K562 (cell line): ENCODE data around the gene STAB2. TPM values are rescaled to one million over a fixed set of nuclear protein-coding genes. Genes with fewer than 3 reads are reported as not detected.

Source experiments
- ATAC-seq: fragments of 200-7000 bp; cut with Tn5 transposase; 3 replicates; pipeline ENCODE4 v1.9.1; 2020; ENCODE audit warnings: moderate library complexity
- BruUV-seq: library from RNA; stranded (reverse); fragments of 400-500 nt; replicated peaks from 2 replicates; lab custom pipeline; 2021; lab: Mats Ljungman, UMichigan
- CTCF ChIA-PET: fragments of 300-600 bp; formaldehyde crosslinking; extraction: SDS; loops from one replicate; lab custom pipeline; 2021; ENCODE audit warnings: low intra/inter-chr PET ratio; lab: Yijun Ruan, JAX
- POLR2A ChIA-PET: fragments of 300-600, 350-650 bp; sonication (Branson Sonifier 250); formaldehyde crosslinking; extraction: SDS; loops from one replicate; lab custom pipeline; 2021; ENCODE audit warnings: antibody characterized with exemption, inconsistent platforms; lab: Yijun Ruan, JAX
- DNase-seq, 4 experiments: peaks; one replicate each; pipeline versions ENCODE4 v3.0.0 to v3.0.0-alpha.2; 2011 to 2018; ENCODE audit warnings: low spot score in 3 of 4, mixed read lengths in 3 of 4; ENCODE audit errors: extremely low read depth in 1 of 4
- FAIRE-seq: peaks from 2 replicates; lab custom pipeline; 2011; peaks lifted over from hg19 to GRCh38; lab: Jason Lieb, UNC
- H2AFZ ChIP-seq: 2 replicates; pipeline ENCODE4 v1.6.0; 2011; ENCODE audit warnings: low read depth, low read length, control low read depth, inconsistent platforms
- H3K27ac ChIP-seq: fragments of 200-600 bp; 3 replicates; pipeline ENCODE4 v1.8.0; 2011; ENCODE audit warnings: low read depth, mild to moderate bottlenecking, control low read depth, inconsistent platforms, low read length, moderate library complexity, mixed read lengths; ENCODE audit errors: extremely low read depth
- H3K27me3 ChIP-seq, 2 experiments: fragments of 300-600 bp in 1 of 2; 2 replicates in 1 of 2; 3 replicates in 1 of 2; pipeline versions ENCODE4 v1.6.0 to v1.8.0; 2011; ENCODE audit warnings: inconsistent platforms in 2 of 2, low read length in 2 of 2, mild to moderate bottlenecking in 1 of 2, mixed read lengths in 1 of 2, moderate library complexity in 1 of 2; ENCODE audit not compliant: control insufficient read depth in 2 of 2, insufficient read depth in 2 of 2
- H3K36me3 ChIP-seq: fragments of 300-600 bp; 3 replicates; pipeline ENCODE4 v1.8.0; 2011; ENCODE audit warnings: mild to moderate bottlenecking, low read length, inconsistent platforms; ENCODE audit not compliant: control insufficient read depth, insufficient read depth
- H3K4me1 ChIP-seq, 2 experiments: fragments of 200-600 bp in 1 of 2; replicated peaks in 1 of 2; 2 replicates in 1 of 2; 3 replicates in 1 of 2; pipeline versions ENCODE4 v1.5.1 to v1.8.0; 2011; ENCODE audit warnings: inconsistent platforms in 2 of 2, low read length in 2 of 2, mild to moderate bottlenecking in 1 of 2, mixed read lengths in 1 of 2, moderate library complexity in 1 of 2; ENCODE audit not compliant: control insufficient read depth in 2 of 2, insufficient read depth in 2 of 2
- H3K4me2 ChIP-seq: 2 replicates; pipeline ENCODE4 v1.6.1; 2011; ENCODE audit warnings: low read length, control low read depth, inconsistent platforms, mixed read lengths; ENCODE audit not compliant: insufficient read depth
- H3K4me3 ChIP-seq: fragments of 200-600 bp; sonication (generic), shearing (Covaris generic); 2 replicates; pipeline ENCODE4 v1.5.1; 2016; ENCODE audit warnings: control low read depth, inconsistent platforms
- H3K79me2 ChIP-seq: fragments of 200-600 bp; 3 replicates; pipeline ENCODE4 v1.8.0; 2011; ENCODE audit warnings: low read length, inconsistent platforms; ENCODE audit not compliant: control insufficient read depth, insufficient read depth
- H3K9ac ChIP-seq, 2 experiments: 2 replicates each; pipeline versions ENCODE4 v1.6.0 to v1.6.1; 2011; ENCODE audit warnings: low read depth in 2 of 2, low read length in 2 of 2, control low read depth in 1 of 2, inconsistent platforms in 1 of 2, mild to moderate bottlenecking in 1 of 2, mixed read lengths in 1 of 2; ENCODE audit not compliant: insufficient read depth in 1 of 2
- H3K9me1 ChIP-seq: one replicate; pipeline ENCODE4 v1.6.0; 2011; ENCODE audit warnings: inconsistent platforms, mild to moderate bottlenecking, low read length, moderate library complexity; ENCODE audit not compliant: control insufficient read depth, insufficient read depth
- H3K9me3 ChIP-seq: replicated peaks from 2 replicates; pipeline ENCODE4 v1.5.1; 2011; ENCODE audit warnings: low read depth, low read length, inconsistent platforms; ENCODE audit not compliant: control insufficient read depth, insufficient read depth
- H4K20me1 ChIP-seq: replicated peaks from 2 replicates; pipeline ENCODE4 v1.6.1; 2011; ENCODE audit warnings: low read length, inconsistent platforms, mixed read lengths; ENCODE audit not compliant: control insufficient read depth, insufficient read depth
- LEF1 ChIP-seq: fragments of 450-650 bp; IDR thresholded peaks from 2 replicates; pipeline ENCODE4 v1.6.1; 2016; ENCODE audit warnings: mild to moderate bottlenecking
- NR1H2 ChIP-seq: sonication (generic); formaldehyde crosslinking; IDR thresholded peaks from 2 replicates; pipeline ENCODE4 v1.4.0; 2020; ENCODE audit warnings: mild to moderate bottlenecking, missing genetic modification reagents
- SAFB2 ChIP-seq: fragments of 200-400 bp; formaldehyde crosslinking; IDR thresholded peaks from 2 replicates; pipeline ENCODE4 v1.6.1; 2018; ENCODE audit warnings: borderline replicate concordance, low read length, low read depth, moderate library complexity; ENCODE audit not compliant: severe bottlenecking
- SRSF1 ChIP-seq: fragments of 200-400 bp; formaldehyde crosslinking; IDR thresholded peaks from 2 replicates; pipeline ENCODE4 v1.6.1; 2017; ENCODE audit warnings: mild to moderate bottlenecking, low read depth, low read length, moderate library complexity
- WGBS: fragments of 100-300 bp; shearing (Covaris generic); methylation state at CpG from one replicate; pipeline ENCODE4 v1.1.6; 2016; ENCODE audit warnings: low coverage, mixed read lengths; ENCODE audit not compliant: insufficient coverage; ENCODE audit errors: missing lambda C conversion rate; 5-methylcytosine and 5-hydroxymethylcytosine counted together
- in situ Hi-C: fragments of 300-500 bp; cut with MboI; formaldehyde crosslinking; loops from 4 replicates; pipeline ENCODE4 v1.15.0; 2018; ENCODE audit warnings: inconsistent platforms, mixed read lengths
- intact Hi-C: fragments of 100-400 bp; cut with micrococcal nuclease; formaldehyde crosslinking; loops from 2 replicates; pipeline ENCODE4 v1.14.2; 2022
- polyA plus RNA-seq, 8 experiments: library from polyadenylated mRNA; depleted of rRNA in 4 of 8; stranded (reverse) in 5 of 8; unstranded in 3 of 8; fragments of >200 nt; fragmentation: Nextera tagmentation in 2 of 8; fragmentation: Illumina TruSeq in 1 of 8; extraction: Ambion mirVana in 2 of 8; extraction: Trizol in 1 of 8; gene quantifications; 2 replicates each; pipeline versions ENCODE4 v1.2.1 to v1.2.3, GENCODE V29; 2011 to 2014; ENCODE audit warnings: inconsistent platforms in 1 of 8, missing spikeins in 1 of 8
- total RNA-seq, 7 experiments: library from RNA; depleted of rRNA in 6 of 7; stranded (reverse); fragments of >200 nt in 6 of 7; fragmentation: Illumina TruSeq in 2 of 7; extraction: Trizol in 2 of 7; gene quantifications; 2 replicates each; pipeline versions ENCODE4 v1.2.1 to v1.2.3, GENCODE V29; 2011 to 2021; ENCODE audit warnings: low replicate concordance in 1 of 7
- TF ChIP-seq, protein P1 (sequence below): fragments of 250-450 bp; sonication (Bioruptor Pico); IDR thresholded peaks from 2 replicates; pipeline ENCODE4 v1.5.0; 2021
- TF ChIP-seq, protein P2 (sequence below): fragments of 250-450 bp; sonication (Bioruptor Pico); IDR thresholded peaks from 2 replicates; pipeline ENCODE4 v1.5.0; 2020; ENCODE audit warnings: mild to moderate bottlenecking
- TF ChIP-seq, protein P3 (sequence below): fragments of 250-450 bp; sonication (Bioruptor Pico); IDR thresholded peaks from 2 replicates; pipeline ENCODE4 v1.4.0; 2020; ENCODE audit warnings: mild to moderate bottlenecking, moderate library complexity

STAB2 gene
- total and polyA plus RNA-seq, 9 of the 15 experiments (the other 6 are each of a cell fraction or from before 2014, with no cell fraction given) = 0.10 TPM; not detected in 8

DNA sequence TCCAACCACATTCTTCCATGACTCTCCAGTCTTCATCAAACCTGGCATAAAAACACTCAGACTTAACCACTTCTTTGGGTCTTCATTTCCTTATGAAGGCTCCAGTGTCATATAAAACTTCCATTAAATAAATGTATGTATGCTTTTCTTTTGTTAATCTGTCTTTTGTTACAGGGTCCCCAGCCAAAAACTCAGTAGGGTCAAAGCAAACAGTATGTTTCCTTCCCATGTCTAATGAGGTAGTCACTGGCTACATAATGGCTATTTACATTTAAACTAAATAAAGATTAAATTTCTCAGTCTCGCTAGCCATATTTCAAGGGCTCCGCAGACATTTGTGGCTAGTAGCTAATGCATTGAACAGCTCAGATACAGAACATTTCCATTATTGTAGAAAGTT, 40.1 kb upstream of the STAB2 start:
- Histone ChIP-seq H3K27me3 (no peaks in the 10 kb centered on the region), H3K9ac (no peak overlapping the region), H2AFZ (no peak overlapping the region), H3K9me1 (no peaks in the 10 kb centered on the region), H3K9me3 (no peaks in the 10 kb centered on the region), H3K27ac (no peak overlapping the region), H3K79me2 (no peaks in the 10 kb centered on the region), H3K36me3 (no peaks in the 10 kb centered on the region), H3K4me3 (no peak overlapping the region), H4K20me1 (no peaks in the 10 kb centered on the region), H3K4me2 (no peak overlapping the region), H3K4me1 (no peaks in the 10 kb centered on the region)
- TF ChIP-seq SRSF1 (no peak), SAFB2 (no peak), LEF1 (no peak), NR1H2 (CRISPR knock-in tag) (no peak)
- TF ChIP-seq, protein P1, sequence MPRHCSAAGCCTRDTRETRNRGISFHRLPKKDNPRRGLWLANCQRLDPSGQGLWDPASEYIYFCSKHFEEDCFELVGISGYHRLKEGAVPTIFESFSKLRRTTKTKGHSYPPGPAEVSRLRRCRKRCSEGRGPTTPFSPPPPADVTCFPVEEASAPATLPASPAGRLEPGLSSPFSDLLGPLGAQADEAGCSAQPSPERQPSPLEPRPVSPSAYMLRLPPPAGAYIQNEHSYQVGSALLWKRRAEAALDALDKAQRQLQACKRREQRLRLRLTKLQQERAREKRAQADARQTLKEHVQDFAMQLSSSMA (CRISPR knock-in tag) = no peak
- TF ChIP-seq, protein P2, sequence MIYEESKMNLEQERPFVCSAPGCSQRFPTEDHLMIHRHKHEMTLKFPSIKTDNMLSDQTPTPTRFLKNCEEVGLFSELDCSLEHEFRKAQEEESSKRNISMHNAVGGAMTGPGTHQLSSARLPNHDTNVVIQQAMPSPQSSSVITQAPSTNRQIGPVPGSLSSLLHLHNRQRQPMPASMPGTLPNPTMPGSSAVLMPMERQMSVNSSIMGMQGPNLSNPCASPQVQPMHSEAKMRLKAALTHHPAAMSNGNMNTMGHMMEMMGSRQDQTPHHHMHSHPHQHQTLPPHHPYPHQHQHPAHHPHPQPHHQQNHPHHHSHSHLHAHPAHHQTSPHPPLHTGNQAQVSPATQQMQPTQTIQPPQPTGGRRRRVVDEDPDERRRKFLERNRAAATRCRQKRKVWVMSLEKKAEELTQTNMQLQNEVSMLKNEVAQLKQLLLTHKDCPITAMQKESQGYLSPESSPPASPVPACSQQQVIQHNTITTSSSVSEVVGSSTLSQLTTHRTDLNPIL (CRISPR knock-in tag) = no peak
- TF ChIP-seq, protein P3, sequence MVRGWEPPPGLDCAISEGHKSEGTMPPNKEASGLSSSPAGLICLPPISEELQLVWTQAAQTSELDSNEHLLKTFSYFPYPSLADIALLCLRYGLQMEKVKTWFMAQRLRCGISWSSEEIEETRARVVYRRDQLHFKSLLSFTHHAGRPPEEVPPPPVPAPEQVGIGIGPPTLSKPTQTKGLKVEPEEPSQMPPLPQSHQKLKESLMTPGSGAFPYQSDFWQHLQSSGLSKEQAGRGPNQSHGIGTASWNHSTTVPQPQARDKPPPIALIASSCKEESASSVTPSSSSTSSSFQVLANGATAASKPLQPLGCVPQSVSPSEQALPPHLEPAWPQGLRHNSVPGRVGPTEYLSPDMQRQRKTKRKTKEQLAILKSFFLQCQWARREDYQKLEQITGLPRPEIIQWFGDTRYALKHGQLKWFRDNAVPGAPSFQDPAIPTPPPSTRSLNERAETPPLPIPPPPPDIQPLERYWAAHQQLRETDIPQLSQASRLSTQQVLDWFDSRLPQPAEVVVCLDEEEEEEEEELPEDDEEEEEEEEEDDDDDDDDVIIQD = no peak
- intact Hi-C loops = loop anchor here (10.0 kb wide), 1 partner anchor 1612 kb away; no protein-coding TSS in a partner anchor
- BruUV-seq = no TSS peak
- ChIA-PET CTCF (interaction anchor here (0.5 kb wide), 1 partner anchor 1975 kb away, joined by 4 read pairs; no protein-coding TSS in a partner anchor), POLR2A (interaction anchor here (0.7 kb wide), 1 partner anchor 21 kb away, joined by 3 read pairs; no protein-coding TSS in a partner anchor)
- WGBS = 0% methylated on average over 2 of the region's 2 CpGs
- ATAC-seq = no peak
- in situ Hi-C loops = no loop called here
- FAIRE-seq = no peak
- DNase-seq = no peak
